ENCODE measurements around the gene ATG3.

DNA sequence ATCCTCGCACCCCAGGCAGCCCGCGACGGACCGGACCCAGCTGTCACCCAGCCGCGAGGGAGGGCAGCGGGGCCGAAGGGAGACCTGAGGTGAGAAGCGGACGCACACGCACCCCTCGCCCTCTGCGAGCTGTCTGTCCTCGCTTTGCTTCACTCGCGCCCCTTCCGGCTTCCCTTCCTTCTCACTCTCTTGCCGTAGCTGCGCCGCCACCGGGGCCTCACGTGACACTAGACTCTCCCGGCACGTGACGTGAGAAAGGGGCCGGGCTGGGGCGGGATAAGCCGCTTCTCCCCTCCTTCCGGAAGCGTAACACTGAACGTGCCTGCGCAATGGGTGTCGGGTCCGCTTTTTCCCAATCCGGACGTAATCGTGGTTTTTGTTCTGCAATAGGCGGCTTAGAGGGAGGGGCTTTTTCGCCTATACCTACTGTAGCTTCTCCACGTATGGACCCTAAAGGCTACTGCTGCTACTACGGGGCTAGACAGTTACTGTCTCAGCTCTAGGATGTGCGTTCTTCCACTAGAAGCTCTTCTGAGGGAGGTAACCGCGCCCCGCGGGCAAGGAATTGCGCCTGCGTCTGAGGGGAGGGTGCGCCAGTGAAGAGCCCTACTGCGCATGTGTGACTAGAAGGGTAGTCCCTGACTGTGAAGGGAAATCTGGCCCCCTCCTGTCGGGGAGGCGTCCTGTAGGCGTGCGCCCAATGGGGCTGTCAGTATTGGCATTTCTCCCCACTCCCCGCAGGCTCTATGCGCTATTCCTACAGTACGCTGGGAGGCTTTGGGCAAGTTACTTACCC lies at the start of gene ATG3, which contains the start of gene SLC35A5:
- TF ChIP-seq CTCF (IDR thresholded peaks at IDR 0.05) (no peak), POLR2AphosphoS5 (IDR thresholded peaks at IDR 0.05; ENCODE audit: low read depth, low read length) (peak; percentile 92)
- TF ChIP-seq, protein P1, sequence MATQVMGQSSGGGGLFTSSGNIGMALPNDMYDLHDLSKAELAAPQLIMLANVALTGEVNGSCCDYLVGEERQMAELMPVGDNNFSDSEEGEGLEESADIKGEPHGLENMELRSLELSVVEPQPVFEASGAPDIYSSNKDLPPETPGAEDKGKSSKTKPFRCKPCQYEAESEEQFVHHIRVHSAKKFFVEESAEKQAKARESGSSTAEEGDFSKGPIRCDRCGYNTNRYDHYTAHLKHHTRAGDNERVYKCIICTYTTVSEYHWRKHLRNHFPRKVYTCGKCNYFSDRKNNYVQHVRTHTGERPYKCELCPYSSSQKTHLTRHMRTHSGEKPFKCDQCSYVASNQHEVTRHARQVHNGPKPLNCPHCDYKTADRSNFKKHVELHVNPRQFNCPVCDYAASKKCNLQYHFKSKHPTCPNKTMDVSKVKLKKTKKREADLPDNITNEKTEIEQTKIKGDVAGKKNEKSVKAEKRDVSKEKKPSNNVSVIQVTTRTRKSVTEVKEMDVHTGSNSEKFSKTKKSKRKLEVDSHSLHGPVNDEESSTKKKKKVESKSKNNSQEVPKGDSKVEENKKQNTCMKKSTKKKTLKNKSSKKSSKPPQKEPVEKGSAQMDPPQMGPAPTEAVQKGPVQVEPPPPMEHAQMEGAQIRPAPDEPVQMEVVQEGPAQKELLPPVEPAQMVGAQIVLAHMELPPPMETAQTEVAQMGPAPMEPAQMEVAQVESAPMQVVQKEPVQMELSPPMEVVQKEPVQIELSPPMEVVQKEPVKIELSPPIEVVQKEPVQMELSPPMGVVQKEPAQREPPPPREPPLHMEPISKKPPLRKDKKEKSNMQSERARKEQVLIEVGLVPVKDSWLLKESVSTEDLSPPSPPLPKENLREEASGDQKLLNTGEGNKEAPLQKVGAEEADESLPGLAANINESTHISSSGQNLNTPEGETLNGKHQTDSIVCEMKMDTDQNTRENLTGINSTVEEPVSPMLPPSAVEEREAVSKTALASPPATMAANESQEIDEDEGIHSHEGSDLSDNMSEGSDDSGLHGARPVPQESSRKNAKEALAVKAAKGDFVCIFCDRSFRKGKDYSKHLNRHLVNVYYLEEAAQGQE (IDR thresholded peaks at IDR 0.05; ENCODE audit: insufficient read depth in 1 of 2, low read depth in 2 of 2, low read length in 1 of 2) = 0 out of 4 replicates have a peak, but pooled peaks of 1 of the 2 experiments have one; percentile 19
